ENCODE measurements around the gene UBASH3B. TPM values are rescaled to one million over a fixed set of nuclear protein-coding genes. Genes with fewer than 3 reads are reported as not detected.

UBASH3B gene
- polyA plus RNA-seq, 1 experiment, result 19.1 TPM

GRCh38 chr11:122851366-122851966 lies 195.9 kb downstream of the UBASH3B start:
- Histone ChIP-seq H3K27ac (ENCODE audit: low read depth, low read length) (no peak overlapping the region), H3K27me3 (ENCODE audit: control insufficient read depth, insufficient read depth, low read length) (no peaks in the 10 kb centered on the region), H3K4me3 (ENCODE audit: low read depth, low read length) (no peak overlapping the region), H3K9me3 (ENCODE audit: control insufficient read depth, insufficient read depth, low read length) (no peaks in the 10 kb centered on the region)
- POLR2A ChIA-PET, result interaction anchor here (0.5 to 0.7 kb wide), 2 partner anchors 197 to 208 kb away, joined by 3 to 4 read pairs; no protein-coding TSS in a partner anchor
- no peak for TF ChIP-seq CTCF (IDR thresholded peaks at IDR 0.05; ENCODE audit: low read depth, low read length)
- CTCF ChIA-PET, result interaction anchor here (0.6 to 14.5 kb wide), 10 partner anchors 12 to 730 kb away, joined by 3 to 503 read pairs (median 6); no protein-coding TSS in a partner anchor
- DNase-seq (ENCODE audit: low read depth, low spot score), result no peak

GRCh38 chr11:122852074-122852795 lies 196.7 kb downstream of the UBASH3B start:
- ChIA-PET POLR2A (interaction anchor here (0.5 to 0.7 kb wide), 2 partner anchors 52 to 209 kb away, joined by 4 read pairs; no protein-coding TSS in a partner anchor), CTCF (interaction anchor here (0.7 to 14.5 kb wide), 22 partner anchors 8 to 724 kb away, joined by 3 to 503 read pairs (median 8); no protein-coding TSS in a partner anchor)
- DNase-seq (ENCODE audit: low read depth, low spot score), result no peak
- Histone ChIP-seq H3K4me3 (ENCODE audit: low read depth, low read length) (no peak overlapping the region), H3K9me3 (ENCODE audit: control insufficient read depth, insufficient read depth, low read length) (no peaks in the 10 kb centered on the region), H3K27ac (ENCODE audit: low read depth, low read length) (no peak overlapping the region), H3K27me3 (ENCODE audit: control insufficient read depth, insufficient read depth, low read length) (no peaks in the 10 kb centered on the region)
- TF ChIP-seq CTCF (IDR thresholded peaks at IDR 0.05; ENCODE audit: low read depth, low read length), result no peak

GRCh38 chr11:122852796-122853160 lies 197.3 kb downstream of the UBASH3B start:
- no peak for TF ChIP-seq CTCF (IDR thresholded peaks at IDR 0.05; ENCODE audit: low read depth, low read length)
- Histone ChIP-seq H3K9me3 (ENCODE audit: control insufficient read depth, insufficient read depth, low read length) (no peaks in the 10 kb centered on the region), H3K27me3 (ENCODE audit: control insufficient read depth, insufficient read depth, low read length) (no peaks in the 10 kb centered on the region), H3K27ac (ENCODE audit: low read depth, low read length) (no peak overlapping the region), H3K4me3 (ENCODE audit: low read depth, low read length) (no peak overlapping the region)
- no peak for DNase-seq (ENCODE audit: low read depth, low spot score)
- CTCF ChIA-PET, result interaction anchor here (0.7 to 14.5 kb wide), 27 partner anchors 9 to 724 kb away, joined by 3 to 503 read pairs (median 9); no protein-coding TSS in a partner anchor
- POLR2A ChIA-PET, result interaction anchor here (0.7 kb wide), 1 partner anchor 52 kb away, joined by 4 read pairs; no protein-coding TSS in a partner anchor

- ChIA-PET CTCF (interaction anchor here (0.6 to 14.5 kb wide), 35 partner anchors 9 to 273 kb away, joined by 3 to 503 read pairs (median 7); partner anchors contain the start of gene UBASH3B), POLR2A (no interaction called here)
- Histone ChIP-seq H3K27ac (ENCODE audit: low read depth, low read length) (no peak overlapping the region), H3K9me3 (ENCODE audit: control insufficient read depth, insufficient read depth, low read length) (no peaks in the 10 kb centered on the region), H3K27me3 (ENCODE audit: control insufficient read depth, insufficient read depth, low read length) (no peaks in the 10 kb centered on the region), H3K4me3 (ENCODE audit: low read depth, low read length) (no peak overlapping the region)
- no peak for TF ChIP-seq CTCF (IDR thresholded peaks at IDR 0.05; ENCODE audit: low read depth, low read length)
- DNase-seq (ENCODE audit: low read depth, low spot score), result no peak
Observed at GRCh38 chr11:122853261-122853660, 197.7 kb downstream of the UBASH3B start.
